Stimulated activated naive B cell treated with anti-CD40 and anti-IgM and Interleukin-4, amounts not matched to agents 10 μg/mL and 1 μg/mL and 100 μg/mL, for 72 hours (primary cell): ENCODE measurements around the gene CCNK.

Experiments used
- ATAC-seq, 2 donors: fragments of 150-1000 bp; cut with Tn5 transposase; replicated peaks; 2 replicates each; pipeline ENCODE4 v1.10.0; 2021; ENCODE audit warnings: moderate library complexity in 1 of 2
- DNase-seq: peaks from one replicate; pipeline ENCODE4 v3.0.0; 2021
- H3K27ac Mint-ChIP-seq: one replicate; pipeline ENCODE4 v1.8.0; 2022; ENCODE audit warnings: mild to moderate bottlenecking, mixed read lengths
- H3K27me3 Mint-ChIP-seq, 2 donors: one replicate each; pipeline ENCODE4 v1.8.0; 2022; ENCODE audit warnings: mixed read lengths in 2 of 2
- H3K36me3 Mint-ChIP-seq, 2 donors: one replicate each; pipeline ENCODE4 v1.8.0; 2022; ENCODE audit warnings: mixed read lengths in 2 of 2, mild to moderate bottlenecking in 1 of 2
- H3K4me1 Mint-ChIP-seq, 2 donors: one replicate each; pipeline ENCODE4 v1.8.0; 2022; ENCODE audit warnings: mixed read lengths in 2 of 2, mild to moderate bottlenecking in 1 of 2
- H3K4me3 Mint-ChIP-seq, 2 donors: one replicate each; pipeline ENCODE4 v1.8.0; 2022; ENCODE audit warnings: mild to moderate bottlenecking in 2 of 2, mixed read lengths in 2 of 2, moderate library complexity in 1 of 2
- H3K9me3 Mint-ChIP-seq, 2 donors: one replicate each; pipeline ENCODE4 v1.8.0; 2022; ENCODE audit warnings: mixed read lengths in 2 of 2, mild to moderate bottlenecking in 1 of 2

CCNK gene

GRCh38 chr14:99537399-99537798 lies 56.2 kb downstream of the CCNK start:
- ATAC-seq (no peak), DNase-seq (no peak)
- no peak overlapping the region for H3K27ac Mint-ChIP-seq
- H3K4me1 Mint-ChIP-seq: peaks cover 9 to 12% of the 10 kb centered on the region in 2 donors
- peaks cover 25 to 26% of the 10 kb centered on the region in 2 donors for H3K27me3 Mint-ChIP-seq
- H3K9me3 Mint-ChIP-seq: no peaks in the 10 kb centered on the region
- H3K4me3 Mint-ChIP-seq: no peak overlapping the region
- H3K36me3 Mint-ChIP-seq: no peaks in the 10 kb centered on the region

GRCh38 chr14:99538275-99538674 lies 57.1 kb downstream of the CCNK start:
- no peak for DNase-seq

DNA sequence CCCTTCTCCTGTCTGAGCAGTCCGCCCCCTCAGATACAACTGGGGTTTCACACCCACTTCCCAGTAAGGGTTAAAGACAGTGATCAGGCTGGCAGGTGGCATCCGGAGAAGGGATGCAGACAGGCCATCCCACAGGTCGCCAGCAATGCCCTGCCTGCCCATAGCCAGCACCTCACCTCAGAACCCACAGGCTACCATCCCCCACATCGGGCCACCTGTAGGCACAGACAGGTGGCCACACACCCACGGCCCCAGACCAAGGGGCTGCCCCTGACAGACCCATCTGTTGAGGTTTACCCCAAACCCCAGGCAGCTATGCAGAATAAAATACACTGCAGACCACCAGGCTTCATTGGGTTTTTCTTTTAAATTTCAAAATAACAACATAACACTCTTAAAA lies 57.5 kb downstream of the CCNK start:
- no peaks in the 10 kb centered on the region for H3K9me3 Mint-ChIP-seq
- peak overlapping the region; percentile 31 for H3K27ac Mint-ChIP-seq
- peaks cover 24 to 26% of the 10 kb centered on the region in 2 donors for H3K27me3 Mint-ChIP-seq
- peaks cover 9 to 12% of the 10 kb centered on the region in 2 donors for H3K4me1 Mint-ChIP-seq
- H3K4me3 Mint-ChIP-seq: no peak overlapping the region
- ATAC-seq (peak; percentile 42 to 49), DNase-seq (no peak)
- no peaks in the 10 kb centered on the region for H3K36me3 Mint-ChIP-seq

More at GRCh38 chr14:99538275-99538674, 57.1 kb downstream of the CCNK start:
- ATAC-seq: no peak
- Mint-ChIP-seq H3K4me3 (no peak overlapping the region), H3K9me3 (no peaks in the 10 kb centered on the region), H3K27ac (no peak overlapping the region), H3K36me3 (no peaks in the 10 kb centered on the region), H3K4me1 (peaks cover 9 to 12% of the 10 kb centered on the region in 2 donors), H3K27me3 (peaks cover 24 to 26% of the 10 kb centered on the region in 2 donors)

DNA sequence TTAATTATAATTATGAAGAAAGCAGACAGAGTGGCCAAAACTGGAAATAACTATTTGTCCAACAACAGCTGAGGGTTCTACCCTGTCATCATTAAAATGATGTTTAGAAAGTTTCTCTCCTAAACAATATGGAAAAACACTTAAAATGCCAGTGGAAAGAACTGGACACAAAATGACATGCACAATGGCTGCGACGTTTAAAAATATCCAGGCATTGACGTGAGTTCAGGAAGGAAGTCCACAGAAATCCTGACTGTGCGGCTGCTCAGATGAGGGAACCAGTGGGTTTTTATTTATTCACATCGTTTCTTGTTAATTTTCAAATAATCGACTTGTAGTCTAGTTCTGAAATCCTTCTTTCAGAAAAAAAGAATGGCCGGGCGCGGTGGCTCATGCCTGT lies 58.3 kb downstream of the CCNK start:
- H3K4me1 Mint-ChIP-seq: peaks cover 9 to 12% of the 10 kb centered on the region in 2 donors
- H3K9me3 Mint-ChIP-seq: no peaks in the 10 kb centered on the region

DNA sequence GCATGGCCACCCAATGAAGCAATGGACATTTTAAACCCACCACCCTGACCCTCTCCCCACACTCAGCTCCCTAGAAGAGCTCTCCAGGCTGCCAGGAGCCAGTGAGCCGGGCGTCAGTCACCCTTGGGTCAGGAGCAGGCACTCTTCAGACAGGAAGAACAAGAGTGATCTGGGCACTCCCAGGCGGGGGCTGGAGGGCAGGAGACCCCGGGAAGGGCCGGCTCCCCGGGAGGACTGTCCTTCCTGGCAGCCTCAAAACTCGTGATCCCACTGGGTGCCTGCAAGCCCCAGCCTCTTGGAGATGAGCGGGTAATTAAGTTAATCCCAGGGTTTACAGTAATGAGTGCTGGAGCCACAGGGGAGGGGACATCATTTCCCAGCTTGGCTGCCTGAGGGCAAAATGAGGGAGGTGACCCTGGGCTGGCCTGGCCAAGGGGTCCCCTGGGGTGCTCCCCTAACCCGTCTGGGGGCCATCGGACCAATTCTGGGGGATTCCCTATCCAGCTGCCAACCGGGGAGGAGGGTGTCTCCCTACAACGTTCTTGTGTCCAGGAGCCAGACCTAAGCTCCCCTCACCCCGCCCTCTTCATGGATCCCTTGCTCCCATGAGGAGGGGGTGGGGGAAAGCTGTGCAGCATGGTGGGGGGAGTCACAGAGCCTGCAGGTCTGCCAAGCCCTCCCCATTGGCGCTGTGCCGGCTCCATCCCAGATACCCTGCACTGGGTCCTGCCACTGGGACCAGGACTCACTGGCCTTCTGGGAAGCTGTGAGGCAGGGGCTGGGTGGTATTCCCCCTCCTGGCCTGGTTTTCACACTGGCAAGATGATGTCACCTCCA lies 59.2 kb downstream of the CCNK start:
- Mint-ChIP-seq H3K27ac (no peak overlapping the region), H3K36me3 (no peaks in the 10 kb centered on the region), H3K4me1 (peaks cover 9 to 12% of the 10 kb centered on the region in 2 donors), H3K27me3 (peaks cover 23 to 33% of the 10 kb centered on the region in 2 donors), H3K9me3 (no peaks in the 10 kb centered on the region), H3K4me3 (no peak overlapping the region)
- DNase-seq (no peak), ATAC-seq (no peak)

More for the DNA sequence above, 58.3 kb downstream of the CCNK start:
- Mint-ChIP-seq H3K4me3 (no peak overlapping the region), H3K36me3 (no peaks in the 10 kb centered on the region), H3K27me3 (peaks cover 20 to 26% of the 10 kb centered on the region in 2 donors), H3K27ac (no peak overlapping the region)
- ATAC-seq (no peak), DNase-seq (no peak)

GRCh38 chr14:99541211-99541610 lies 60.0 kb downstream of the CCNK start:
- no peak overlapping the region for H3K27ac Mint-ChIP-seq
- peaks cover 9 to 12% of the 10 kb centered on the region in 2 donors for H3K4me1 Mint-ChIP-seq
- H3K4me3 Mint-ChIP-seq: no peak overlapping the region
- H3K27me3 Mint-ChIP-seq: peaks cover 28 to 33% of the 10 kb centered on the region in 2 donors
- DNase-seq (no peak), ATAC-seq (no peak)
- H3K9me3 Mint-ChIP-seq: no peaks in the 10 kb centered on the region
- no peaks in the 10 kb centered on the region for H3K36me3 Mint-ChIP-seq

DNA sequence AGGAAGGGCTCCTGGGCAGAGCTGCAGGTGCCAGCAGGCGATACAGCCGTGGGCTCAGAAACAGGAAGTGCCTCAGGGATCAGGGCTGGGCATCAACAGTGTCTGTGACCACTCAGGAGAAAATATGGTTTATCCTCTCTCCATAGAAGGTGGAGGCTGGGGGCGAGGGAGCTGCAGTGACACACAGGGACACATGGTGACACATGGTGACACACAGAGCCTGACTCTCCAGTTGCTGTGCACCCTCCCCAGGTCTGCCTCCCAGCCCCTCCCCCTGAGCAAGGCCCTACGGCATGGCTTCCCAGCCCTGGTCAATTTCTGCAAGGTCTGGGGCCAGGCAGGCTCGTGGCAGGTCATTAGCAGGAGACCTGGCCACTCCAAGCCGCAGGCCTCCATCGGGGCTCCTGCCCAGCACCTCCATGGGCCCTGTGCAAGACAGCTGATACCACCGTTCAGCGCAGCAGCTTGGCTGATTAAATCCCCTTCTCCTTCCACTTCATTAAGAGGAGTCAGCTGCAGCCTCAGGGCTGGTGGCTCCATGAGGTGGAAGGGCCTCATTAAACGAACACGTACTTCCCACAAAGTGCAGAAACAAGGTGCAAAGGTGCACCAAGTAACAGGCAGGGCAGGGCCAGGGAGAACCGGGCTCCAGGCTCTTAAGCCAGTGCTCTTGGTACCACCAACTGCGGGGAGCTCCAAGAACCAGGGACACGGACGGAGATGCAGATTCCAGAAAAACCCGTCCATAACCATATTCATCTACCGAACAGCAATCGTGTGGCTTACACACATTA lies 60.7 kb downstream of the CCNK start:
- DNase-seq (no peak), ATAC-seq (peak in 1 of 2 donors; percentile 4)
- Mint-ChIP-seq H3K36me3 (no peaks in the 10 kb centered on the region), H3K4me3 (no peak overlapping the region), H3K27me3 (peaks cover 28 to 33% of the 10 kb centered on the region in 2 donors), H3K4me1 (peaks cover 9 to 12% of the 10 kb centered on the region in 2 donors), H3K27ac (no peak overlapping the region), H3K9me3 (no peaks in the 10 kb centered on the region)

DNA sequence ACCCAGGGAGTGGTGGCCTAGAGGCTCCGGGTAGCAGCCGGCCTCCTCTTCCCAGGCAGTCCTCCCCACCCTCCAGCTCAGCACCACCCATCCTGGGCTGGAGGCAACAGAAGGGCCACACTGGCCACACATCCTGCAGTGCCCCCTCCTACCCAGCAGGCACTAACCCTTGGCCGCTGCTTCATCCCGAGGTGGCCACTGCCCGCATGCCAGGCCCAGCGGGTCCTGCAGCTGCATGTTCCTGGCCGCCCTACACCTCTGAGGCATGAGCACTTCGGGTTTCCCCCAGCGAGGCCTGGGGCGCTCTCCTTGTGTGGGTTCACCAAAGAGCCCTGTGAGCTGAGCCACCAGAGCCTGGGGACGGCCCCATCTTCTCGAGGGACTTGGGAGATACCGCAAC lies 61.4 kb downstream of the CCNK start:
- H3K4me3 Mint-ChIP-seq: no peak overlapping the region
- H3K27ac Mint-ChIP-seq: no peak overlapping the region
- ATAC-seq (no peak), DNase-seq (no peak)
- peaks cover 9 to 12% of the 10 kb centered on the region in 2 donors for H3K4me1 Mint-ChIP-seq
- no peaks in the 10 kb centered on the region for H3K36me3 Mint-ChIP-seq
- H3K9me3 Mint-ChIP-seq: no peaks in the 10 kb centered on the region
- peaks cover 26 to 32% of the 10 kb centered on the region in 2 donors for H3K27me3 Mint-ChIP-seq

DNA sequence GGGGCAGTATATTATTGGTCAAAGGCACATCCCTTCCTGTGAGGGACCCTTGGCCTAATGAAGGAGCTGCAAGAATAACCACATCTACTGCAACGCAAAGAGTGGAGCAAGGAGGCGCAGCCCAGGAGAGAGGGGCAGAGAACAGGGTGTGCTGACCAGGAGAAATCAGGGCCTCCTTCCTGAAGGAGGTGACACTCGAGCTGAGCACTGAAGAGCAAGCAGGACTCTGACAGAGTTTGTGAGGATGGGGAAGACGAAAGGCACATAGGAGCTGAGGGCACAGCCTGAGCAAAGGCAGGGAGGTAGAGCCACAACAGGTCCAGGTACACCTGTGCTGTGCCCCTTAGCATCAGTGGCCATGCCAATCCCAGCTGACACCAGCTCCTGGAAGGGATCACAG lies 62.2 kb downstream of the CCNK start:
- no peak for ATAC-seq

GRCh38 chr14:99543985-99544384 lies 62.8 kb downstream of the CCNK start:
- DNase-seq: no peak
- H3K36me3 Mint-ChIP-seq: no peaks in the 10 kb centered on the region

More for the DNA sequence above, 62.2 kb downstream of the CCNK start:
- H3K4me1 Mint-ChIP-seq: peaks cover 12% of the 10 kb centered on the region in 2 donors
- H3K36me3 Mint-ChIP-seq: no peaks in the 10 kb centered on the region
- H3K27ac Mint-ChIP-seq: no peak overlapping the region
- peaks cover 18 to 30% of the 10 kb centered on the region in 2 donors for H3K27me3 Mint-ChIP-seq
- no peak for DNase-seq
- no peaks in the 10 kb centered on the region for H3K9me3 Mint-ChIP-seq
- H3K4me3 Mint-ChIP-seq: no peak overlapping the region

GRCh38 chr14:99544991-99545390 lies 63.8 kb downstream of the CCNK start:
- H3K27ac Mint-ChIP-seq: no peak overlapping the region
- H3K4me1 Mint-ChIP-seq: peaks cover 10 to 12% of the 10 kb centered on the region in 2 donors
- ATAC-seq (no peak), DNase-seq (no peak)
- H3K27me3 Mint-ChIP-seq: peaks cover 11 to 24% of the 10 kb centered on the region in 2 donors
- H3K9me3 Mint-ChIP-seq: no peaks in the 10 kb centered on the region
- H3K36me3 Mint-ChIP-seq: no peaks in the 10 kb centered on the region
- no peak overlapping the region for H3K4me3 Mint-ChIP-seq

More at GRCh38 chr14:99543985-99544384, 62.8 kb downstream of the CCNK start:
- peaks cover 12 to 24% of the 10 kb centered on the region in 2 donors for H3K27me3 Mint-ChIP-seq
- H3K4me3 Mint-ChIP-seq: no peak overlapping the region
- H3K9me3 Mint-ChIP-seq: no peaks in the 10 kb centered on the region
- no peak for ATAC-seq
- no peak overlapping the region for H3K27ac Mint-ChIP-seq
- H3K4me1 Mint-ChIP-seq: peaks cover 9 to 11% of the 10 kb centered on the region in 2 donors

GRCh38 chr14:99545586-99545985 lies 64.4 kb downstream of the CCNK start:
- Mint-ChIP-seq H3K36me3 (no peaks in the 10 kb centered on the region), H3K27ac (no peak overlapping the region), H3K4me3 (no peak overlapping the region)

GRCh38 chr14:99546234-99546879 lies 65.1 kb downstream of the CCNK start:
- Mint-ChIP-seq H3K36me3 (no peaks in the 10 kb centered on the region), H3K9me3 (no peaks in the 10 kb centered on the region), H3K27me3 (peaks cover 11 to 23% of the 10 kb centered on the region in 2 donors), H3K4me1 (peaks cover 10 to 17% of the 10 kb centered on the region in 2 donors), H3K27ac (no peak overlapping the region), H3K4me3 (no peak overlapping the region)
- DNase-seq: no peak
- no peak for ATAC-seq

More at GRCh38 chr14:99545586-99545985, 64.4 kb downstream of the CCNK start:
- Mint-ChIP-seq H3K9me3 (no peaks in the 10 kb centered on the region), H3K27me3 (peaks cover 11 to 24% of the 10 kb centered on the region in 2 donors), H3K4me1 (peaks cover 10 to 16% of the 10 kb centered on the region in 2 donors)
- DNase-seq (no peak), ATAC-seq (no peak)

DNA sequence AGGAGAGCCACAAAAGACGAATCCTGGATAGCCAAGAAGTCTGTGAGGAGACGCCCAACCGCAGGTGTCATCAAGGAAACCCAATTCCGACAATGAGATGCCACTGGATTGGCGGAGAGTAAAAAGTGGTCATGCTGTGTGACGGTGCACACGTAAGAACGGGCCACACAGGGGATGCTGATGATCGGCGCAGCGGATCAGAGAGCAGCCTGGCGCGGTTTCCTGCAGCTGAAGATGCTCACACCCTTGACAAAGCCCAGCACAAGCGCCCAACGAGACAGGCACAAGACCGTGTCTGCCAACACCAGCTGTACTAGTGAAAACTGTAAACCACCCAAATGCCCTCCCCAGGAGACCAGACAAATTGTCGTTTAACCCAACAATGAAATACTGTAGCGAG lies 67.0 kb downstream of the CCNK start:
- no peak overlapping the region for H3K4me3 Mint-ChIP-seq
- H3K9me3 Mint-ChIP-seq: no peaks in the 10 kb centered on the region
- peak; percentile 37 to 67 for ATAC-seq
- no peak for DNase-seq
- no peaks in the 10 kb centered on the region for H3K36me3 Mint-ChIP-seq
- H3K27ac Mint-ChIP-seq: no peak overlapping the region
- peaks cover 10 to 14% of the 10 kb centered on the region in 2 donors for H3K4me1 Mint-ChIP-seq
- peaks cover 11 to 16% of the 10 kb centered on the region in 2 donors for H3K27me3 Mint-ChIP-seq
